Vagina (tissue), 2 donors: Measurements from ENCODE around the gene FANK1.

ENCODE experiments used
- POLR2A ChIP-seq, 2 donors: fragments of 450-650 bp; IDR thresholded peaks; one replicate each; pipeline ENCODE4 v1.6.1; 2017; ENCODE audit warnings: antibody characterized with exemption in 2 of 2, mild to moderate bottlenecking in 2 of 2, moderate library complexity in 2 of 2
- TF ChIP-seq, protein P1 (sequence below), 3 experiments: fragments of 450-650 bp in 2 of 3; fragments of 200-600 bp in 1 of 3; sonication (generic) in 1 of 3; IDR thresholded peaks; one replicate each; pipeline ENCODE4 v1.5.1; 2017 to 2019; ENCODE audit warnings: antibody characterized with exemption in 3 of 3, mild to moderate bottlenecking in 2 of 3, moderate library complexity in 2 of 3

DNA sequence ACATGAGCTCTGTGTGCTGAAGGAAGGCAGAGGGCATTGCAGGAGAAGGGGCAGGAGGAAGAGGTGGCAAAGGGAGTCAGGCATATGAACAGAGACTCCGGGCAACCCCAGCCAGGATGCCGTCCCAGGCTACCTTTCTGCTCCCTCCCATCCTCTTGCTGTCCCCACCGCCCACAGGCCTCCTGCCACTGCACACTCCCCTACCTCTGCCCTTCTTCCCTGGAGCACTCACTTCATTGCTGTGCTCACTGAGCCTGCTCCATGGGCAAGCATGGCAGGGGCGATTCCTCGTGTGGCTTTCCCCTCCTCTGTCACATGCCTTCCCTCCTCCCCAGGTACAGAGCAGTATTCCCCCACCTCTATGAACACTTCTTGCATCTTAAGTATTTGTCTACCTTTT lies 93.4 kb downstream of the FANK1 start:
- TF ChIP-seq POLR2A (IDR thresholded peaks at IDR 0.05) = no peak
- TF ChIP-seq, protein P1, sequence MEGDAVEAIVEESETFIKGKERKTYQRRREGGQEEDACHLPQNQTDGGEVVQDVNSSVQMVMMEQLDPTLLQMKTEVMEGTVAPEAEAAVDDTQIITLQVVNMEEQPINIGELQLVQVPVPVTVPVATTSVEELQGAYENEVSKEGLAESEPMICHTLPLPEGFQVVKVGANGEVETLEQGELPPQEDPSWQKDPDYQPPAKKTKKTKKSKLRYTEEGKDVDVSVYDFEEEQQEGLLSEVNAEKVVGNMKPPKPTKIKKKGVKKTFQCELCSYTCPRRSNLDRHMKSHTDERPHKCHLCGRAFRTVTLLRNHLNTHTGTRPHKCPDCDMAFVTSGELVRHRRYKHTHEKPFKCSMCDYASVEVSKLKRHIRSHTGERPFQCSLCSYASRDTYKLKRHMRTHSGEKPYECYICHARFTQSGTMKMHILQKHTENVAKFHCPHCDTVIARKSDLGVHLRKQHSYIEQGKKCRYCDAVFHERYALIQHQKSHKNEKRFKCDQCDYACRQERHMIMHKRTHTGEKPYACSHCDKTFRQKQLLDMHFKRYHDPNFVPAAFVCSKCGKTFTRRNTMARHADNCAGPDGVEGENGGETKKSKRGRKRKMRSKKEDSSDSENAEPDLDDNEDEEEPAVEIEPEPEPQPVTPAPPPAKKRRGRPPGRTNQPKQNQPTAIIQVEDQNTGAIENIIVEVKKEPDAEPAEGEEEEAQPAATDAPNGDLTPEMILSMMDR (IDR thresholded peaks at IDR 0.05) = no peak
